ENCODE data around the gene SPTBN1. TPM values are rescaled to one million over a fixed set of nuclear protein-coding genes. Genes with fewer than 3 reads are reported as not detected.

SPTBN1 gene
- total RNA-seq, 1 donor from 2014 or later, result 601 TPM

DNA sequence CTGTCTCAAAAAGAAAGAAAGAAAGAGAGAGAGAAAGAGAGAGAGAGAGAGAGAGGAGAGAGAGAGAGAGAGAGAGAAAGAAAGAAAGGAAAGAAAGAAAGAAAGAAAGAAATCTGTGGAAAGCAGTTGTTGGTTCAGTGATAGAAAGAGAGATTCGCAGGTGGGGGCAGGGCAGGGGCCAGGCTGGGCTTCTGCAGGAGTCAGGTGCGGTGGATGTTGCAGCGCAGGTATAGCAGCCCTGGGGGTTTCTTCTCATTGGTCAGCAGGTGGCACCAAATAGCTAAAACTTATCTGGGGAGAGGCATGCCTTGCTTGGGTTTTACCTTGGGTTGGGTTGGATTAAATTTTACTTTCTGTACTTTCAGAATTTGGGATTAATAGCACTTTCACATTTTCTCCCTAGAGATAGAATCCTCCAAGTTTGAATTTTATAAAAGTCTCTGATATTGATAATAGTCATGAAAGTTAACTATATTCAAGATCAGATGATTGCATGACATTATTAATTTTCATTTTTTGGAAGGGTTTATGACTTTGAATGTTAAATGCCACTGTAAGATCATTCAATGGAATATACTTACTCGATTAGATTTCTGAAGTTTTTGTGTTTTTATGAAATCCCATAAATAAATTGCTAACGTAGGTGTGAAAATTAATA is 66.6 kb downstream of the SPTBN1 start:
- Histone ChIP-seq H3K9me3 (no peaks in the 10 kb centered on the region), H3K27ac (peak overlapping the region; percentile 1), H3K36me3 (peaks cover 22% of the 10 kb centered on the region), H3K4me3 (no peak overlapping the region), H3K27me3 (ENCODE audit: low read depth) (no peaks in the 10 kb centered on the region), H3K4me1 (peaks cover 63% of the 10 kb centered on the region)
- intact Hi-C loops (cut with DNase I), result no loop called here
- ATAC-seq, result peak; percentile 67 to 80
- TF ChIP-seq, protein P1, sequence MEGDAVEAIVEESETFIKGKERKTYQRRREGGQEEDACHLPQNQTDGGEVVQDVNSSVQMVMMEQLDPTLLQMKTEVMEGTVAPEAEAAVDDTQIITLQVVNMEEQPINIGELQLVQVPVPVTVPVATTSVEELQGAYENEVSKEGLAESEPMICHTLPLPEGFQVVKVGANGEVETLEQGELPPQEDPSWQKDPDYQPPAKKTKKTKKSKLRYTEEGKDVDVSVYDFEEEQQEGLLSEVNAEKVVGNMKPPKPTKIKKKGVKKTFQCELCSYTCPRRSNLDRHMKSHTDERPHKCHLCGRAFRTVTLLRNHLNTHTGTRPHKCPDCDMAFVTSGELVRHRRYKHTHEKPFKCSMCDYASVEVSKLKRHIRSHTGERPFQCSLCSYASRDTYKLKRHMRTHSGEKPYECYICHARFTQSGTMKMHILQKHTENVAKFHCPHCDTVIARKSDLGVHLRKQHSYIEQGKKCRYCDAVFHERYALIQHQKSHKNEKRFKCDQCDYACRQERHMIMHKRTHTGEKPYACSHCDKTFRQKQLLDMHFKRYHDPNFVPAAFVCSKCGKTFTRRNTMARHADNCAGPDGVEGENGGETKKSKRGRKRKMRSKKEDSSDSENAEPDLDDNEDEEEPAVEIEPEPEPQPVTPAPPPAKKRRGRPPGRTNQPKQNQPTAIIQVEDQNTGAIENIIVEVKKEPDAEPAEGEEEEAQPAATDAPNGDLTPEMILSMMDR (IDR thresholded peaks at IDR 0.05), result peak; percentile 70
- peak; percentile 62 for DNase-seq

DNA sequence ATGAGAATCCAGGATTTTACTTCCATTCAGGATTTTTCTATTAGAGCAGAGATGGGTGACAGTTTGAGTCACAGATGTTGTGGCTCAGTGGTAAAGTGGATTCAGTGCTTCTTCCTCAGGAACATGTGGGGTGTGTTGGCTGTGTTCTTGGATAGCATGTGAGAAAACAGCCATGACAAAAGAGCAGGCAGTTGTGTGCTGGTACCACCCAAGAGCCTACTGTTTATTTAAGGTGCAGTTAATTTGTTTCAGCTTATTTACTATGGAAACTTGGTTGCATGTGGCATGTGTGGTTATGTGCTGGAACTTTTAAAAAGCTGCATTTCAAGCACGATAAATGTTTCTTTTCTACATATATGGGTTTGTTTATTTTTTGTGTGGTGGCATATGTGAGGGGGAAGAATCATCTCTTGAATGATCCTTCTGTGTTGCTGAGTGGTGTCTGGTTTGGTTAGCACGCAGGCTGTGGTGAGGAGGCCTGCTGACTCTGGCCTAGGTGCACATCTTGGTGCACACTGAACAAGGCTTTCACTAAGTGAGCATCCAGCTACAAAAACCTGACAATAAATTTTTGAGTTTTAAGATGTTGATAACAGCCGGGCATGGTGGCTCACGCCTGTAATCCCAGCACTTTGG is 67.3 kb downstream of the SPTBN1 start:
- ATAC-seq (no peak), DNase-seq (no peak)
- TF ChIP-seq, protein P1 (IDR thresholded peaks at IDR 0.05), result no peak
- Histone ChIP-seq H3K27me3 (ENCODE audit: low read depth) (no peaks in the 10 kb centered on the region), H3K9me3 (no peaks in the 10 kb centered on the region), H3K4me1 (peaks cover 63% of the 10 kb centered on the region), H3K27ac (peak overlapping the region; percentile 1), H3K4me3 (no peak overlapping the region), H3K36me3 (peaks cover 29% of the 10 kb centered on the region)
- intact Hi-C loops (cut with DNase I), result no loop called here

DNA sequence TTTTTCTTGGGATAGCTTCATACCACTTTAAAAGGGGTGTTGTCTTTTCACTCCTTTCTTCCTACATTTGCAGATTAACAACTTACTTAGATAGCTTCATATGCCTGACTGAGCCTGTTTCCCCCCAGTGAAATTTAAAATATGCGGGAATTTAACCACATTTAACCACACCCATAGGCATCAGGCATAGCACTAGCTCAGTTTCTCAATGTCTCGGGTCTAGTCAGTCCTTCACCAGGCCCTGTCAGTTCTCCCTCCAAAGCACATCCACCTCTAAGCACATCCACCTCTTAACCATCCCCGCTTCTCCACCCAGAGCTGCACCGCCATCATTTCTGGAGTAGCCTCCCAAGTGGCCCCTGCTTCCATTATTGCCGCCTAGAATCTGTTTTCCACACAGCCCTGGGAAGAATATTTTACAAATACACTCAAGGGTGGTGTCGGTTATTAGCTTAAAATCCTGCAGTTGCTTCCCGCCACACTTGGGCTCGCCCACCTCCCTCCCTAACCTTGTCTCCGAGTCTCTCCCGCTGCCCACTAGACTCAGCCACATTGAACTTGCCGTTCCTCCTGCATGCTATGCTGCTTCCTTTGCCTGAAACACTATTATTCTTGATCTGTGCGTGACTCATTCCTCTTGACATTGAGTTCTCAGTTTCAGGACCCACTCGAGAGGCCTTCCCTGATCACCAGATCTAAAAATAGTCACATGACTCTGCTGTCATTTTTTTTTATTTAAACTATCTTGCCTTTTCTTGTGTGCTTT is 68.3 kb downstream of the SPTBN1 start:
- intact Hi-C loops (cut with DNase I), result no loop called here
- peak; percentile 83 to 88 for ATAC-seq
- H3K4me1 ChIP-seq, result peaks cover 56% of the 10 kb centered on the region
- H3K9me3 ChIP-seq, result no peaks in the 10 kb centered on the region
- H3K4me3 ChIP-seq, result no peak overlapping the region
- H3K27me3 ChIP-seq (ENCODE audit: low read depth), result no peaks in the 10 kb centered on the region
- peak overlapping the region; percentile 49 for H3K27ac ChIP-seq
- DNase-seq, result no peak
- H3K36me3 ChIP-seq, result peaks cover 38% of the 10 kb centered on the region
- TF ChIP-seq, protein P1 (IDR thresholded peaks at IDR 0.05), result no peak

DNA sequence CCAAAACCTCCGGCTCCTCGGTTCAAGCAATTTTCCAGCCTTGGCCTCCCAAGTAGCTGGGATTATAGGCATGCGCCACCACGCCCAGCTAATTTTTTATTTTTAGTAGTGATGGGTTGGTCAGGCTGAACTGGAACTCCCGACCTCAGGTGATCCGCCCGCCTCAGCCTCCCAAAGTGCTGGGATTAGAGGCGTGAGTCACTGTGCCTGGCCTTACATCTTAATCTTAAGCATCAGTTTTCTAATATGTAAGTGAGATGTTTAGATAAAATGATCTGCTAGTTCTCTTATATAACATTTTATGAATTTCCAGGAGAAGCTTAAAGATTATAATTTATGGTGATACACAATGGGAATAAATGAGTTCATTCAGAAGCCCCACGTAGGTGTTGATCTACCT is 69.2 kb downstream of the SPTBN1 start:
- DNase-seq (no peak), ATAC-seq (no peak)
- peaks cover 46% of the 10 kb centered on the region for H3K4me1 ChIP-seq
- no peak overlapping the region for H3K4me3 ChIP-seq
- H3K36me3 ChIP-seq, result peaks cover 45% of the 10 kb centered on the region
- TF ChIP-seq, protein P1 (IDR thresholded peaks at IDR 0.05), result no peak
- no peaks in the 10 kb centered on the region for H3K27me3 ChIP-seq (ENCODE audit: low read depth)
- H3K27ac ChIP-seq, result peak overlapping the region; percentile 49
- intact Hi-C loops (cut with DNase I), result no loop called here
- H3K9me3 ChIP-seq, result no peaks in the 10 kb centered on the region

DNA sequence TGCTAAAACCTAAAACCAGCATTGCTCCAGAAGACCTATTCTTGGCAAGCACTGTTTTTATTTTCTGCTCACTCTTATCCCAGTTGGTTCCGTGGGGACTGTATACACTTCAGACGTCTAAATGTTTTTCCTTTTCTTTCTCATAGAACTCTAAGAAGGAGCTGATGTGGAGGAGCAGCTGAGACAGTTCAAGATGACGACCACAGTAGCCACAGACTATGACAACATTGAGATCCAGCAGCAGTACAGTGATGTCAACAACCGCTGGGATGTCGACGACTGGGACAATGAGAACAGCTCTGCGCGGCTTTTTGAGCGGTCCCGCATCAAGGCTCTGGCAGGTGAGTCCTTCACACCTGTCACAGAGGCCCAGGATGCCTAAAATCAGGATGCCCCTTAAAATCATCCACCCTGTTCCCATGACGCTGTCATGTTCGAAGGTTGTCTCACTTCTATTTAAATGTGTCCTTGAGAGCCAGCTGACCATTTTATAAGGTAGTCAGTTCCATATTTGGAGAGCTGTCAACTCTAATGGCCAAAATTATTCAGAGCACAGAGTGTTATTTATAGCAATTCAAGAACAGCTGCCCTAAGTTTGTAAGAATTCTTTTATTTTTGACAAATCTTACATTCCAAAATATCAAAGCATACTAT is 70.2 kb downstream of the SPTBN1 start:
- Histone ChIP-seq H3K4me1 (peaks cover 47% of the 10 kb centered on the region), H3K27ac (no peak overlapping the region), H3K36me3 (peaks cover 49% of the 10 kb centered on the region), H3K9me3 (no peaks in the 10 kb centered on the region), H3K27me3 (ENCODE audit: low read depth) (no peaks in the 10 kb centered on the region), H3K4me3 (no peak overlapping the region)
- intact Hi-C loops (cut with DNase I), result no loop called here
- ATAC-seq (no peak), DNase-seq (no peak)
- TF ChIP-seq, protein P1 (IDR thresholded peaks at IDR 0.05), result no peak
